T47D (cell line): Measurements from ENCODE around the gene SDK1.

Experiments used
- DNase-seq, 2 experiments: peaks; one replicate each; pipeline versions ENCODE4 v3.0.0 to v3.0.0-alpha.2; 2011 to 2012; ENCODE audit warnings: low read depth in 1 of 2, low spot score in 1 of 2
- JUND ChIP-seq: IDR thresholded peaks from 2 replicates; pipeline ENCODE4 v1.6.1; 2012; ENCODE audit warnings: low read depth
- in situ Hi-C: cut with HindIII; loops from 2 replicates; pipeline ENCODE4 v1.10.0; 2016; ENCODE audit warnings: low sequenced_read_pairs, low pct_unique_long_range_greater_than_20kb

The SDK1 gene

DNA sequence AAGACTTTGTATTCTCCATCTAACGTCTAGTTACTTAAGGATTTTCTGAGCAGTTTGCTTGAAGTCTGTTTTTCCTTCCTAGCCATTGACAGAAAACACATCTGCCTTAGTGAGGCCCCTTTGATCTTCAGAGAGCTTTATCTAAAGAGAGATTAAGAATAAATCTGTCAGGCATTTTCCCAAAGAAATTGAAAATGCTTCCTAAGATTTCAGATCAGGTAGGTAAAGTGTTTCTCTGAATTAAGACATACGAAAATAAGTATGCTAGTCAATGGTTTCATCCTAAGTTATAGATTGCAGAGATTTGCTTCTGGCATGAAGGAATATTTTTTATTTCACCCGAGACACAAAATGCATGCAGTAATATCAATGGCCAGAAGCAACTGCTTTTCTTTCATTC lies 168.6 kb downstream of the SDK1 start:
- TF ChIP-seq JUND: no peak
- DNase-seq: no peak
- in situ Hi-C loops: no loop called here

DNA sequence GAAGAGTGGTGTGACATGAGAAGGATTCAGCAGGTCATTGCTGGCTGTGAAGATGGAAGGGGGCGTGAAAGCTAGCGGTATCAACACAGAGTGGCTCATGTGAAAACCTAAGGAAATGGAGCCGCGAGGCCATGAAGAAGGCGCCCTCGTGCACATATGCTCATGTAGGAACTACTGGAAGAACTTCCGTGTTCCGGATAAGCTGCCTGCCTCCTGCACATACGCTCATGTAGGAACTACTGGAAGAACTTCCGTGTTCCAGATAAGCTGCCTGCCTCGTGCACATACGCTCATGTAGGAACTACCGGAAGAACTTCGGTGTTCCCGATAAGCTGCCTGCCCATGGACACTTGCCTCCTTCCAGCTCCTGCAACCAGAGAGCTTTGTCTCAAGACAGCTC lies 179.1 kb downstream of the SDK1 start:
- no peak for TF ChIP-seq JUND
- in situ Hi-C loops: no loop called here

DNA sequence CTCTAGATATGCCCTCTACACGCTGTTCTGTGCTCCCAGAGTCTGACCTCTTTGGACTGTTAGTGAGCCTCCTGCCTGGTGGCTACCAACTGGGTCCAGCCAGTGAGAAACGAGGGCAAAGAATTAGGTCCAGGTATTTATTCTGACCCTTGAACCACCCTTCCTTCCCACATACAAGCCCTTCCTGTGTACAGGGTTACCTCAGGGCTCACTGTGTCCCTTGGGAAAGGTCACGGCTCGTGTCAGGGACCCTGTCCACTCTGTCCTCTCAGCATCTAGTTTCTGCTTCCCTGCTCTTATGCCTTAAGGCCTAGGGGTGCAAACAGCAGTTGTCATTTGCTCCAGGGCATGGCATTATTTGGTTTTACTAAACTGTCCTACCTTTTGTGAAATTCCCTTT lies 180.4 kb downstream of the SDK1 start:
- no peak for DNase-seq

More for the DNA sequence above, 179.1 kb downstream of the SDK1 start:
- peak in 1 of 2 experiments; percentile 6 for DNase-seq

DNA sequence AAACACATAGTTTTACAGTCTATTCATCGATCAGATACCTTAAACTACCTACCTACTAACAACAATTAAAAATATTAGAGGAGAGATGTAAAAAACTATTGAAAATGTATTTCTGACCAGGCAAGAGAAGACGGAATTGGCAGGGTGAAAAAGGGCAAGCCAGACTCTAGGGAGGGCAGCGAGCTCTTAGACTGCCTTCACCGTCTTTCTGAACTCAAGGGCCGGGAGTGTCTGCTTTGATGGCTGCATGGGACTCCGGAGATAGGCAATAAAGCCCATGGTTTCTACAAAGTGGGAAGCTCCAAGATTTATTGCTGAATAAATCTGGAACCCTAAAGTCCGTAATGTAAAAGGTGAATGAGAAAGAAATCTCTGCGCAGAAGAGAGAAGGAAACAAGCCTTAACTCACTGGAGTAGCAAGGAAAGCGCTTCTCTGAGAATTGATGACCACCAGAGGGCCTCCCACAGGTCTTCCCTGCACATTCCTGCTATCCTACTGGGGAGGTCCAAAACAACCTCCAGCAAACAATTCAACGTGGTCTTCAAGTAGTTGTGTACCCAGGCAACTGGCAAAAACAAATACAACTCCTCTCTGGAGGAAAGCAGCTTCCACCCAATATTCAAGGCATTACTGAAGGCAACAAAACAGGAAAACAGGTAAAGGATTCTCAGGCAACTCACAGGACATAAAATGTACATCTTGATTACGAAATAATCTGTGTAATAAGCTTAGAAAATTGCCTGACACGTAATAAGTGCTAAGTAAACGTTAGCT lies 181.3 kb downstream of the SDK1 start:
- in situ Hi-C loops: no loop called here
- TF ChIP-seq JUND: no peak
- peak; percentile 11 to 60 for DNase-seq

More for the DNA sequence above, 180.4 kb downstream of the SDK1 start:
- in situ Hi-C loops: no loop called here
- no peak for TF ChIP-seq JUND

DNA sequence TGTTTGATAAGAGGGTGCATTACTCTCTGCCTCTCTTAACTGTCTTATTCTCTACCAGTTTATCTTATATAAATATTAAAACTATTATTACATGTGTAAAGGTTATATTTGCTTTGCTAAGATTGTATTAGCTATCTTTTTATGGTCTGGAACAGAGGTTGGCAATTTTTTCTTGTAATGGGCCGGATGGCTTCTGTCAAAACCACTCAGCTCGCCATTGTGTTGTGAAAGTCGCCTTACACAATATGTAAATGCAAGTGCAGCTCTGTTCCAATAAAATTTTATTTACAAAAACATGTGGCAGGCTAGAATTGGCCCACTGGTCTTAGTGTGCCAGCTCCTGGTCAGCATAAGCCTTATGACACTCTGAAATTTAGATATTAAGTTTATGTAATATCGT lies 185.8 kb downstream of the SDK1 start:
- DNase-seq: no peak
- no peak for TF ChIP-seq JUND
- in situ Hi-C loops: no loop called here

DNA sequence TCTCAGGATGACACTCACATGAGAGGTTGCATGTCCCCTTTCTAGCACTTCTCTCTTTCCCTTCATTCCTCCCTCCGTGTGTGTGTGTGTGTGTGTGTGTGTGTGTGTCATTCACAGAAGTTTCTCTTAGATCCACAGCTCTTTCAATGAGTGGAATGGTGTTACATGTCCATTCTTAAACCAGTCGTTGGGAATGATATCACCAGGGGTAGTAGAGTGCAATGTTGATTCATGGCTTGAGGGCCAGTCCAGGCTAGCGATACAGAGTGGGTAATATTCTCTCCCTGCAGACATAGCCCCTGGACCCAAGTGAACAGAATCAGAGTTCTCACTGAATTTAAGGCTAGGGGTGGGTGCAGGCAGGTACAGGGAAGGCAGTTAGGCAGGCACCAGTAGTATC lies 187.8 kb downstream of the SDK1 start:
- in situ Hi-C loops: no loop called here
- TF ChIP-seq JUND: no peak
- DNase-seq: no peak

DNA sequence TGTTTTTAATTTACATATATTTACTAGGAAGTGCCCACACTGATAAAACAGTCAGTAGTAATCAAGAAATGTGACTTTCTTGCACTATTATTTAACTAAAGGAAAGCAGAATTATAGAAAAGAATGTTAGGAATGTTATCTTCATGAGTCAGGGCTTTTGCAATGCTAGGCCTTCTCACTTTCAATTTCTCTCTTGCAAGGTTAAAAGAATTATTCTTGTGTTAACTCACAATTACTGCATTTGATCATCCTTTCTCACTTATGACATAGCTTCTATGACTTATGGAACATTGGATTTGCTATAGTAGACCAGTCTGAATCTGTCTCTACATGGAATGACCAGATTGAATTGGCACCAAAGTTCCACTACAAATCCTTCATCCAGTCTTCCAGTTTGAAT lies 192.4 kb downstream of the SDK1 start:
- in situ Hi-C loops: no loop called here
- no peak for TF ChIP-seq JUND
- DNase-seq: no peak

DNA sequence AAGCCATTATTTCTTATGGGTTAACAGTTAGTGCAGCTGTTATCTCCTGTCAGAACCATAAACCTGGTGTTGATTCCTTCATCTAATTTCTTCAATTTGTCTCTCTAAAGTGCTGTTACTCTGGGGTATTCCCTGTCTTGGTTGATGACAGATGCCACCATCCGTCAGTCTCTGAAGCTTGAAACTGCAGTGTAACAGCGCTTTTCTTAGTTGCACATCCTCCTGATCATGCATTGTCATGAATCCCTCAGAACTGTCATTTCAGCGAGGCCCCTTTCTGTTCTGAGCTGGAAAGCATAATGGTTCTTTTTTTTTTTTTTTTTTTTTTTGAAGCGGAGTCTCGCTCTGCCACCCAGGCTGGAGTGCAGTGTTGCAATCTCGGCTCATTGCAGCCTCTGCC lies 193.9 kb downstream of the SDK1 start:
- in situ Hi-C loops: no loop called here
- DNase-seq: no peak
- TF ChIP-seq JUND: no peak

DNA sequence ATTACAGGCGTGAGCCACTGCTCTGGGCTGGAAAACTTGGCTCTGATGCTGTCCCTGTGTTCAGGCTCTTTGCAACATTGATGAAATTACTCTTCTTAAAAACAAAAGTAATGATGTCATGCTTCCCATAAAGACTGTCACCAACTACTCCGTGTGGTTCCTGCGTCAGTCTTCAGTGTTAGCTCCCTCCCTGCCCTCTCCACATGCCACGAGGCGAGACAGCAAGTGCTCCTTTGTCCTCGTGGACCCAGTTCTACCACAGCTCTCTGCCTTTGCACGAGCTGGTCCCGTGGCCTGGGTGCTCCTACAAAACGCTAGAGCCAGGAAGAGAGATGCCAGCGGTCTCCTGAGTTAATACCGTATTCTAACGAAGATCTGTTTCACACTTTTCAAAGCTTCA lies 194.5 kb downstream of the SDK1 start:
- no peak for TF ChIP-seq JUND
- DNase-seq: peak in 1 of 2 experiments; percentile 5
- in situ Hi-C loops: no loop called here

DNA sequence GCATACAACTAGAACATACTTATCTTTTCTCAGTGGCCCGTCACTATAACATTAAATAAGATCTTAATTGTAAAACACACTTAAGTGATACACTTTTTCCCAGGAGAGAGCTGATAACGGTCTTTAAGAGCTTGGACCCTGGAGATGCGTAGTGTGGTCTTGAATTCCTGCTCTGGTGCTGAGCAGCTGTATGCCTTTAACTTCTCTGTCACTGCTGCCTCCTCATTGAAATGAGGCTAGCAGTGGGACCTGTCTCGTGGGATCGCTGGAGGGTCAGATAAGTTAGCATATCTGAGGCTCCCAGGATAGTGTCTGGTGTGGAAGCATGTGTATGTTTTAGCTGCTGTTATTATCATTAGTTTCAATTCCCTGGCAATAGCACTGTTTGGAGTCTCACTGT lies 194.9 kb downstream of the SDK1 start:
- no peak for TF ChIP-seq JUND
- in situ Hi-C loops: no loop called here
- DNase-seq: no peak

DNA sequence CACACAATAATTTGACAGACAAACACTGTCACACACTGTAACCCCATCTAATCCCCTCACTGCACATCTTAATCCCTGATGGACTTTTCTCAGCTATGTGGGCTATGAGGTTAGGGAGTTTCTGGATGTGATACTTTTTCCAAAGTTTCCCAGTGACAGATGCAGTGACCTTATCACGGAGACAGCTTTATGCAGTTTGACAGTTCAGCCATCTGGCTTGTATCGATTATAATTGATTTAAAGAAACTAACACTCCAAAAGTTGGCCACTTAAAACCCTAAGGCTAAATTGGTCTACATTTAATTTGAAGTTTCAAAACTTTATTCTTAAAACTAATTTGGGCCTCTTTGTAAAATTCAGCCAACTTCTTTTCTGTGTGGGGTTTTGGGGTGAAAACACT lies 196.7 kb downstream of the SDK1 start:
- in situ Hi-C loops: no loop called here
- no peak for TF ChIP-seq JUND
- no peak for DNase-seq

DNA sequence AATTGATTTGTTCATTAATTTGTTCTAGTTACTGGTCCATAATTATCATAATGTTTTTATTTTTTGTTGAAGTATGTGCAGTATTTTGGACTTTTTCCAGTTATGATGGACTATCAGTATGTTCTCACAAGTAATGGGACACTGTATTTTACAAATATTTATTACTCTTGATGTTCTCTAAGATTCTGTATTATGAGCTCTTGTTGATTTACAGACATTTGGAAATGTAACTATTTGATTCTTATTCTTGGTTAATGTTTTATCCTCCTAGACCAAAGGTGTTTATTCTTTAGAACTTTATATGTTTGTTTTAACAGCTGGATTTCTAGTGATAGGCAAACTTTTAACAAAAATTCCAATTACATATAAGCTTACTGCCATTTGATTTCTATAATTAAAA lies 200.6 kb downstream of the SDK1 start:
- no peak for DNase-seq
- TF ChIP-seq JUND: no peak
- in situ Hi-C loops: no loop called here

DNA sequence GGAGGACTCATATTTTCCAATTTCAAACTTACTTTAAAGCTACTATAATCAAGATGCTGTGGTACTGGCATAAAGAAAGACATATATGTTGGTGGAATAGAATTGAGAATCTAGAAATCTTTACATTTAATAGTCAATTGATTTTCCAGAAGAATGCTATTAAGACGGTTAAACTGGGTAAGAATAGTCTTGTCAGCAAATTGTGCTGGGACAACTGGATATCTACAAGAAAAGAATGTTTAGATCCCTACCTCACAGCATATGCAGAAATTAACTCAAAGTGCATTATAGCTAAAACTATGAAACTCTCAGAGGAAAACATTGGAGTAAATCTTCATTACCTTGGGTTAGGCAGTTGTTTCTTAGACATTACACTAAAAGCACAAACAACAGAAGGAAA lies 203.3 kb downstream of the SDK1 start:
- no peak for DNase-seq
- no peak for TF ChIP-seq JUND
- in situ Hi-C loops: no loop called here

DNA sequence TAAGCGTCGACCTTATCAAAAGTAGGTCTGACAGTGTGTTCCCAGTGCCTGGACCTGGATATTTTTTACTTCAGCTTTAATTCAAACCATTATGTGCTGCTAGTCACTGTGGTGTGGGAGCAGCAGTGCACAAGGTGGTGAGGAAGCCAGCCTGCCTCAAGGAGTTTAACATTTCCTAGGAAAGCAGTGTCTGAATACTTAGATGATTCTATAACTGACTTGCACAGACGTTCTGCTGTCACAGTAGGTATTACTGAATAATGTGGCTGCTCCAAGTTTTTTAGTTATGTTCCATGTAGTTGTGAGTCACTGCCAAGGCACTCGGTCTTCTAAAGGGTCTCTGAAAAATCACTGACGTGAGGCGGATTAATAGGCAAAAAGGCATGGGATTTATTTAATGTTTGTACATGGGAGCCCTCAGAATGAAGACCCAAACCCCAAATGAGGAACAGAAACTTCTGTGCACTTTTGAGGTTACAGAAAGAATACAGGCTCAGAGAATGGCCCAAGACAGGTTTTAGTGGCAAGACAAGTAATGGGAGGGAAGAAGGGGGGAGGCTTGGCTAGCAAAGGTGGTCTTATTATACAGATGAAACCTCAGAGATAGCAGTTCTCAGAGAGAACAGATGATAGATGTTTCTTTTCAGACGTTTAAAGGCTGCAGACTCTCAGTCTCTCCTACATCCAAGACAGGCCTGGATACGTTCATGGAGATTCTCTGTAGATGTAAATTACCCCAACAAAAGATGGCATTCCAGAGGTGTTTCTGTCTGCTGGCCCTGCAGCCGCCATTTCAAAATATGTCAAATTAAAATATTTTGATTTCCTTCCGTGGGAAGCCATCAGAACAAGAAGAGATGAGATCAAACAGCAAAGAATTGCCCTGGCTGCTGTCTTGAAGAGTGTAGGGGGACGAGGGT lies 209.3 kb downstream of the SDK1 start:
- DNase-seq: no peak
- in situ Hi-C loops: no loop called here
- no peak for TF ChIP-seq JUND
